HG03103 (cell line): Measurements from ENCODE around the gene CFHR5.
"Not testable (repeated sequence)": the region's sequence is repeated elsewhere in the genome, so short reads cannot be mapped to it uniquely, and the experiment has no call there.

Experiments used
- ATAC-seq: cut with Tn5 transposase; IDR thresholded peaks from one replicate; pipeline ENCODE4 v1.9.1; 2021; ENCODE audit warnings: low read depth; ENCODE audit not compliant: unreplicated experiment

The CFHR5 gene

GRCh38 chr1:197017558-197018146 lies 40.3 kb downstream of the CFHR5 start:
- no peak for ATAC-seq

- ATAC-seq = no peak
These were observed 44.4 kb downstream of the CFHR5 start for GRCh38 chr1:197021716-197022115.

- no peak for ATAC-seq
These were observed 47.1 kb downstream of the CFHR5 start for GRCh38 chr1:197024460-197024859.

- no peak for ATAC-seq
These were observed 50.0 kb downstream of the CFHR5 start for GRCh38 chr1:197027359-197027758.

- ATAC-seq = no peak
These were observed 52.4 kb downstream of the CFHR5 start for GRCh38 chr1:197029749-197030148.

GRCh38 chr1:197034631-197035339 lies 57.4 kb downstream of the CFHR5 start:
- ATAC-seq = not testable (repeated sequence)

- ATAC-seq = no peak
These were observed 59.5 kb downstream of the CFHR5 start for GRCh38 chr1:197036861-197037260.

GRCh38 chr1:197041486-197042353 lies 64.4 kb downstream of the CFHR5 start:
- ATAC-seq = peak; percentile 55

- no peak for ATAC-seq
These were observed 65.5 kb downstream of the CFHR5 start for GRCh38 chr1:197042676-197043341.

GRCh38 chr1:197049100-197049499 lies 71.7 kb downstream of the CFHR5 start:
- no peak for ATAC-seq
